Measurements from ENCODE around the gene SLC6A3. TPM values are rescaled to one million over a fixed set of nuclear protein-coding genes. Genes with fewer than 3 reads are reported as not detected.

SLC6A3 gene
- total RNA-seq, 1 experiment from 2014 or later: not detected

DNA sequence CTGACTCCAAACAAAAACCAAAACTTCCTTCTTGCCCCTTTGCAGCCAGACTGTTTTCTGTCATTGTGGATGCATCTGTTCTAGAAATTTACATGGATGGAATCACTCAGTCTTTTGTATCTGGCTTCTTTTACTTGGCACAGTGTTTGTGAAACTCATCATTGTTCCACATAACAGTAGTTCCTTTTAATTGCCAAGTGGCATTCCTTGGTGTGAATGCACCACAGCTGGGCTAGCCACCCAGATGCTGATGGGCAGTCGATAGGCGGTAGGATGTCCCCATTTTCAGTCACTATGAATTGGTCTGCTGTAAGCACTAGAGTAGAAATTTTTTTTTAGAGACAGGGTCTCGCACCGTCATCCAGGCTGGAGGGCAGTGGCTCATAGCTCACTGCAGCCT lies 94.1 kb downstream of the SLC6A3 start:
- no peak for DNase-seq (ENCODE audit: low spot score)

GRCh38 chr5:1349246-1349645 lies 96.0 kb downstream of the SLC6A3 start:
- DNase-seq (ENCODE audit: low spot score): no peak

- no peak for DNase-seq (ENCODE audit: low spot score)
Observed at GRCh38 chr5:1348986-1349245, 96.3 kb downstream of the SLC6A3 start.

- DNase-seq (ENCODE audit: low spot score): no peak
Observed at GRCh38 chr5:1347571-1347970, 97.7 kb downstream of the SLC6A3 start.

- DNase-seq (ENCODE audit: low spot score): no peak
Observed at GRCh38 chr5:1346627-1347440, 98.4 kb downstream of the SLC6A3 start.

GRCh38 chr5:1345876-1346626 lies 99.2 kb downstream of the SLC6A3 start:
- no peak for DNase-seq (ENCODE audit: low spot score)

- DNase-seq (ENCODE audit: low spot score): peak; percentile 67
Observed at GRCh38 chr5:1344975-1345838, 100.0 kb downstream of the SLC6A3 start, which contains the start of gene CLPTM1L. CLPTM1L (minus strand) TSS chr5:1345099; CDS start chr5:1344841, 258 bp downstream.

- no peak for DNase-seq (ENCODE audit: low spot score)
Observed at GRCh38 chr5:1343931-1344901, 101.0 kb downstream of the SLC6A3 start.

DNA sequence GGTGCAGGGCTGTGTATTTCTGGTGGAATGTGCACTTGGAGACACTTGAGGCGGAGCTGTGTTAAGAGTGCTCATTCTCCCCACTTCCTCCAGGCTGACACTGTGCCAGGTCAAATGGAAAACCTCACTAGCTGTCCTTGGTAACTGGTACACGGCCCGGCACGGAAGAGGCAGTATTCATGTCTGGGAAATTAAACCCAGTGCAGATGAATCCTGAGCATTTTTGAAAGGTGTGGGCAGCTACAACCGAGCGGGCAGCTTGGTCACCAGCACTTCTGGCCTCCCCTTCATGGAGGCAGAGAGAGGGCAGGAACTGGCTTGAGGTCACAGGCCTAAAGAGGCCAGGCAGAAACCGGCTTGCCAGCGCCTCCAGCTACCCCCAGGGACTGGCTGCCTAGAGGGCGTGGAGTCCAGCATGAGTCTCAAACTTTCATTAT lies 101.9 kb downstream of the SLC6A3 start:
- no peak for DNase-seq (ENCODE audit: low spot score)

Other genes starting within 250 kb of the SLC6A3 start
- gene SLC6A19, start 243.8 kb downstream of the SLC6A3 start, total RNA-seq (2014; rRNA removed; shearing (Covaris generic)): not detected in 2 replicates
- gene SLC6A18, start 220.1 kb downstream of the SLC6A3 start, total RNA-seq (2014; rRNA removed; shearing (Covaris generic)): not detected in 2 replicates
- 0.95 and 5.2 TPM in 2 replicates for gene TERT, start 150.4 kb downstream of the SLC6A3 start, total RNA-seq (2014; rRNA removed; shearing (Covaris generic))
- gene CLPTM1L, start 100.3 kb downstream of the SLC6A3 start, total RNA-seq (2014; rRNA removed; shearing (Covaris generic)): 271 and 287 TPM in 2 replicates
- 46.1 and 97.1 TPM in 2 replicates for gene LPCAT1, start 78.5 kb upstream of the SLC6A3 start, total RNA-seq (2014; rRNA removed; shearing (Covaris generic))

All from A172 (cell line).